Skeletal muscle satellite cell (primary cell): Measurements from ENCODE around the gene BRD3.
A peak's percentile ranks its signal among the peaks of the same experiment; 100 is the strongest.

ENCODE experiments used
- H3K27me3 ChIP-seq: 2 replicates; pipeline ENCODE4 v1.7.0; 2013; ENCODE audit warnings: low read length; ENCODE audit not compliant: control insufficient read depth, insufficient read depth
- H3K36me3 ChIP-seq: 2 replicates; pipeline ENCODE4 v1.7.0; 2013; ENCODE audit warnings: mild to moderate bottlenecking, control low read depth, low read length; ENCODE audit not compliant: insufficient read depth
- H3K4me1 ChIP-seq: 2 replicates; pipeline ENCODE4 v1.7.0; 2013; ENCODE audit warnings: low read length; ENCODE audit not compliant: control insufficient read depth, insufficient read depth
- H3K4me2 ChIP-seq: 2 replicates; pipeline ENCODE4 v1.7.0; 2013; ENCODE audit warnings: mild to moderate bottlenecking, low read length
- H3K4me3 ChIP-seq: 2 replicates; pipeline ENCODE4 v1.7.0; 2013; ENCODE audit warnings: low read length
- H3K9ac ChIP-seq: 2 replicates; pipeline ENCODE4 v1.7.0; 2013; ENCODE audit warnings: mild to moderate bottlenecking, low read depth, low read length, moderate library complexity
- H3K9me3 ChIP-seq: replicated peaks from 2 replicates; pipeline ENCODE4 v1.7.0; 2013; ENCODE audit warnings: mild to moderate bottlenecking, control low read depth, low read length

The BRD3 gene

DNA sequence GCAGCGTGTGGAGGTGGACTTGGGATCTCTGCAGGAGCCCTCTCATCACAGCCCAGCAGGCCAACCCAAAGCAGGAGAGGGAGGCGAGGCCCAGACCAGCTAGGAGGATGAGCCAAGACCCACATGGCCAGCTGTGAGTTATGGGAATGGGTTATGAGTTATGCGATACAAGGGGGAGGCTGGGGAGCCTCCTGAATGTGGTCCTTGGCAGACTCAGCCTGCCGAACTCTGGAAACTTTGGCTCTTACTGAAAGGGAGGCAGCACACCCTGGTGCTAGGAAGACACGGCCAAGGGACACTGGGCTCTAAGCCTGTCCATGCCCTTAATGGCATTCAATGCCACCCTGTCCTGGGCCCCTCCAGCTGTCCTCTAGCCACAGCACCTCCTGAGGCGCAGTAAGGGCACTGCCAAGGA, 68.0 kb downstream of the BRD3 start:
- Histone ChIP-seq H3K27me3 (peaks cover 42% of the 10 kb centered on the region), H3K9me3 (no peaks in the 10 kb centered on the region), H3K9ac (no peak overlapping the region), H3K36me3 (no peaks in the 10 kb centered on the region), H3K4me2 (no peak overlapping the region), H3K4me1 (peaks cover 12% of the 10 kb centered on the region), H3K4me3 (no peak overlapping the region)

DNA sequence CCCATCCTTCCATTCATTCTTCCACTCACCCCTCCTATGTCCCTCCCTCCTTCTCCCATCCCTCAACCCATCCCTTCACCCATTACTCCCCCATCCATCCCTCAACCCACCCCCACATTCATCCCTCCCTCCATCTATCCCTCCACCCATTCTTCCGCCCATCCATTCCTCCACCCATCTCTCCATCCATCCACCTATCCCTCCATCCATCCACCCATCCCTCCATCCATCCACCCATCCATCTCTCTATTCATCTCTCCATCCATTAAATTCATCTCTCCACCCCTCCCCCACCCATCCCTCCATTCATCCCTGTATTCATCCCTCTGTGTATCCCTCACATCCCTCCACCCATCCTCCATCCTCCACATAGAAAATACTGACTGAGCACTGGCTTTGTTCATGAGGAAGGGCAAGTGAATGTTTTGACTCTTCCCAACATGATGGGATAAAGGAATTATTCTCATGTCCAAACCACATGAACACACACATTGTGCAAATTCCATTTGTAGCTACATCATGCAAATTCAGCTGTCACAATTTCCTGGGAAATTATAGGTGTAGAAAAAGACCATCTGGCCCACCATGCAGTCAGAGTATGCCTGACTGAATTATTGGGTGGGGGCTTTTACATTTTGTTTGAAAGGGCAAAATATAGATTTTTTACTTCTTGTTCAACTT, 68.8 kb downstream of the BRD3 start:
- Histone ChIP-seq H3K4me1 (peaks cover 16% of the 10 kb centered on the region), H3K4me3 (no peak overlapping the region), H3K9me3 (no peaks in the 10 kb centered on the region), H3K4me2 (no peak overlapping the region), H3K36me3 (no peaks in the 10 kb centered on the region), H3K27me3 (peaks cover 34% of the 10 kb centered on the region), H3K9ac (no peak overlapping the region)

DNA sequence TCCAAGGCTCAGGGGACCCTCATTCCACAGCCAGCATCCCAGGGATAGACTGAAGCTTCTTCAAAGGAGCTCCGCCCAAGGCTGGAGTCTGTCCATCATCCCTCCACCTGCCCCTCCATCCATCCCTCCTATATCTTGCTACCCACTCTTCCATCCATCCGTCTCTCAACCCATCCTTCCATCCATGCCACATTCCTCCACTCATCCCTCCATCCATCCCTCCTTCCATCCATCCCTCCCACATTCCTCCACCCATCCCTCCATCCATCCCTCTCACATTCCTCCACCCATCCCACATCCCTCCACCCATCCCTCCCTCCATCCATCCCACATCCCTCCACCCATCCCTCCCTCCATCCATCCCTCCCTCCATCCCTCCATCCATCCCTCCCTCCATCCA, 70.2 kb downstream of the BRD3 start:
- H3K4me2 ChIP-seq = no peak overlapping the region
- no peak overlapping the region for H3K9ac ChIP-seq
- peaks cover 25% of the 10 kb centered on the region for H3K4me1 ChIP-seq
- no peak overlapping the region for H3K4me3 ChIP-seq
- H3K36me3 ChIP-seq = no peaks in the 10 kb centered on the region
- H3K9me3 ChIP-seq = no peaks in the 10 kb centered on the region
- H3K27me3 ChIP-seq = peaks cover 24% of the 10 kb centered on the region

- Histone ChIP-seq H3K4me1 (peaks cover 25% of the 10 kb centered on the region), H3K4me2 (no peak overlapping the region), H3K27me3 (peaks cover 22% of the 10 kb centered on the region)
Observed at GRCh38 chr9:133996531-133997520, 71.0 kb downstream of the BRD3 start.

GRCh38 chr9:133995012-133995896, 72.6 kb downstream of the BRD3 start:
- H3K9me3 ChIP-seq = no peaks in the 10 kb centered on the region
- H3K36me3 ChIP-seq = no peaks in the 10 kb centered on the region
- H3K9ac ChIP-seq = no peak overlapping the region
- no peak overlapping the region for H3K4me3 ChIP-seq
- no peak overlapping the region for H3K4me2 ChIP-seq
- peaks cover 17% of the 10 kb centered on the region for H3K27me3 ChIP-seq
- peaks cover 31% of the 10 kb centered on the region for H3K4me1 ChIP-seq

More at GRCh38 chr9:133996531-133997520, 71.0 kb downstream of the BRD3 start:
- Histone ChIP-seq H3K9me3 (no peaks in the 10 kb centered on the region), H3K9ac (no peak overlapping the region), H3K36me3 (no peaks in the 10 kb centered on the region), H3K4me3 (no peak overlapping the region)

DNA sequence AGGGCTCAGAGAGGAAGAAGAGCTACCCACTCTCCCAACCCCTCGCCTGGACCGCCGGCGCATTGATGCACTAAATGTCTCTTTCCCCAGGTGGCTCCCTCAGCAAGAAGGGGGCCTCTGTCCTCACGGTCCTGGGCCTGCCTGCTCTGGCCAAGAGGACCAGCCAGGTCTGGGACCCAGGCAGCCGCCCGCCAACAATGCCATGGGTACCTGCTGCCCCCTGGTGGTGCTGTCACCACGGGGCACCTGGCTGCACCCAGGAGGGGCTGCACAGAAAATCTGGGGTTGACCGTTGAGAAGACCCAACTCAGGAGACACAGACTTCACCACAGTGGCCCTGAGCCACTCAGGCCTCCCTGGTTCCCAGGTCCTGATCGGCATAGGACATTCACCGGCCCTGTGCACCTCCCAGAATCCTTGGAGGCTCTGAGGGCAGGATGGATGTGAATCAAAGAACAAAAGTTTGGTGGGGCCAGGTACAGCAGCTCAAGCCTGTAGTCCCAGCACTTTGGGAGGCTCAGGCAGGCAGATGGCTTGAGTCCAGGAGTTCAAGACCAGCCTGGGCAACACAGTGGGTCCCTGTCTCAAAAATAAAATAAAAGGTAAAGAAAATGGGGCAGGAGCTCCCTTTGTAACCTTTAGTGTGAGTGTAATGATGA, 73.3 kb downstream of the BRD3 start:
- Histone ChIP-seq H3K4me2 (peak overlapping the region; percentile 98), H3K9ac (no peak overlapping the region), H3K27me3 (peaks cover 14% of the 10 kb centered on the region), H3K9me3 (no peaks in the 10 kb centered on the region), H3K4me1 (peaks cover 27% of the 10 kb centered on the region), H3K4me3 (no peak overlapping the region), H3K36me3 (no peaks in the 10 kb centered on the region)

- no peaks in the 10 kb centered on the region for H3K9me3 ChIP-seq
- no peaks in the 10 kb centered on the region for H3K36me3 ChIP-seq
- H3K27me3 ChIP-seq = peaks cover 14% of the 10 kb centered on the region
- H3K4me1 ChIP-seq = peaks cover 27% of the 10 kb centered on the region
- peak overlapping the region; percentile 94 for H3K9ac ChIP-seq
- peak overlapping the region; percentile 99 for H3K4me3 ChIP-seq
- H3K4me2 ChIP-seq = peak overlapping the region; percentile 98
Observed at GRCh38 chr9:133993635-133994253, 74.1 kb downstream of the BRD3 start.

GRCh38 chr9:133992780-133993634, 74.8 kb downstream of the BRD3 start:
- H3K9me3 ChIP-seq = no peaks in the 10 kb centered on the region
- peak overlapping the region; percentile 94 for H3K9ac ChIP-seq
- H3K4me3 ChIP-seq = peak overlapping the region; percentile 99
- peaks cover 27% of the 10 kb centered on the region for H3K4me1 ChIP-seq
- peak overlapping the region; percentile 98 for H3K4me2 ChIP-seq
- no peaks in the 10 kb centered on the region for H3K36me3 ChIP-seq
- peaks cover 14% of the 10 kb centered on the region for H3K27me3 ChIP-seq

- Histone ChIP-seq H3K4me1 (peaks cover 27% of the 10 kb centered on the region), H3K4me3 (peak within 1 kb of the TSS; percentile 99)
Observed at GRCh38 chr9:133991964-133992779, 75.7 kb downstream of the BRD3 start, which contains the start of gene VAV2. Gene VAV2, minus strand, starts transcription at chr9:133992324. Its CDS starts 46 bp downstream, at chr9:133992278.

More at GRCh38 chr9:133991964-133992779, 75.7 kb downstream of the BRD3 start, which contains the start of gene VAV2:
- Histone ChIP-seq H3K27me3 (peaks cover 12% of the 10 kb centered on the region), H3K9ac (peak within 1 kb of the TSS; percentile 94), H3K4me2 (peak within 1 kb of the TSS; percentile 98), H3K36me3 (no peaks in the 10 kb centered on the region), H3K9me3 (no peaks in the 10 kb centered on the region)
